Measurements from ENCODE around the gene FEZF2.

Gene FEZF2

GRCh38 chr3:62329971-62330370 is 43.4 kb downstream of the FEZF2 start:
- no peak for DNase-seq (ENCODE audit: low read depth)

DNA sequence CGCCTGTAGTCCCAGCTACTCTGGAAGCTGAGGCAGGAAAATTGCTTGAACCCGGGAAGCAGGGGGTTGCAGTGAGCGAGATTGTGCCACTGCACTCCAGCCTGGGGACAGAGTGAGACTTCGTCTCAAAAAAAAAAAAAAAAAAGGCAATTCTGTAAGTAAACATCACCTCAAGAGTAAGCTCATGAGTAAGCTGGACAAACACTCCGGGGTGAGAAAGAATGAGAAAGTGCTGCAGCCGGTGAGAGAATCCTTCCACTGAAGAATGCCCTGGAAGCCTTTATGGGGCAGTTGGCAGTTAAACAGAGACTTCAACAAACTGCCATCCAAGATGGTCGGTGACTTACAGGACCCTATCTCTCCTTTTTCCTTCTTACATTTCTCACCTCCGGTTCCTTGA is 47.5 kb downstream of the FEZF2 start:
- no peak for DNase-seq (ENCODE audit: low read depth)

- DNase-seq (ENCODE audit: low read depth): no peak
Measured at GRCh38 chr3:62323241-62323640, 50.1 kb downstream of the FEZF2 start.

Measured in GM04503 (cell line).